ENCODE data around the gene FGF14.

FGF14 gene

DNA sequence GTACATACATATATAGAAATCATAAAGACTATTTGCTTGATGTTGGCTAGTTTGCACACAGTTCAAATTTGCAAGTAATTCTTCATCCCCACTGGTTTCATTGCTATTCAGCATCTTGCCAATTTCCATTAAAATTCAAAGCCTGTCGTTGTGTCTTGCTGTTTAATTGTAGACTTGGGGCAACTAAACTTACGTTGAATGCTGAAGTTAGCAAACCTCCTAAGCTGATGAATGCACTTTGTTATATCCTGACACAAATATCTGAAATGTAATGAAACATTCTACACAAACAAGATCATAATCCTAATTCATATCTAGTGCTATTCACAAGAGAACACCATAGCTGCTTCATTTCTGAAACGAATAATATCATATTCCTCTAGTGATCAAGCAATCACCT lies 568.2 kb downstream of the FGF14 start:
- TF ChIP-seq GATA3 (IDR thresholded peaks at IDR 0.05; ENCODE audit: low read depth, low read length) (no peak), GATA2 (IDR thresholded peaks at IDR 0.05; ENCODE audit: low read depth, low read length) (no peak)

GRCh38 chr13:101830035-101830434 lies 571.8 kb downstream of the FGF14 start:
- no peak for TF ChIP-seq GATA3 (IDR thresholded peaks at IDR 0.05; ENCODE audit: low read depth, low read length)
- TF ChIP-seq GATA2 (IDR thresholded peaks at IDR 0.05; ENCODE audit: low read depth, low read length), result no peak

DNA sequence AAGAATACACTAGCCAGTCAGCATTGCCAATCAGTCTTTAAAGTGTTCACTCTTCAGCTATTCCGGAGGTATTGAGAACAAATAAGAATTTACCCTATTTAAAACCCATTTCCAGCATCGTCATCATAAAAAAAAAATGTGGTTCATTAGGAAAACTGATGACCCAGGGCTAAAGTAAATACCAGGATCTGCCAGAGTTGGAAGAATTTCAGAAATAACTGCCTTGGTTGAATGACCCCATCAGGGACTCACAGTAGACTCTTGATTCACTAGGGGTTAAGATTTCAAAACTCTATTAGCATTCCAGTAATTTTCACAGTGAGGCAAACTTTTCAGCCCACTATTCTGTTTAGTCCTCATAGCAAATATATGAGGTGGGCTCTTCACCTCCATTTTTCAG lies 572.4 kb downstream of the FGF14 start:
- TF ChIP-seq GATA3 (IDR thresholded peaks at IDR 0.05; ENCODE audit: low read depth, low read length) (no peak), GATA2 (IDR thresholded peaks at IDR 0.05; ENCODE audit: low read depth, low read length) (no peak)

DNA sequence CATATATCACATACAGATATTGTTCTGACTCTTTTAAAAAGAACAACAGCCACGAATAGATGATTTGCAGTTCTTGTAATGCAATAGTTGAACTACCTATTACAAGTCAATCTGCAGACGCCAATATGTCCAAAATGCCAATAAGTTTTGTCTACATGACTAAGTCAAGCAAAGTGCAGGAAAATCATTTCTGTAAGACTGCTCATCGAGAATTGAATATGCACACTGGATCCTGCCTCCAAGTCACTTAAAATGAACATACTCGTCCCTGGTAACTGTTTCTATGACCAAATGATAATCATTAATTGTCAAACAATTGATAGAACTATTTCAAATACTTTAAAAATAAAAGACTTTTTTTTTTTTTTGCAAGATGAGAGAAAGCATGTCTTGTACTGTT lies 573.7 kb downstream of the FGF14 start:
- TF ChIP-seq GATA2 (IDR thresholded peaks at IDR 0.05; ENCODE audit: low read depth, low read length), result no peak
- no peak for TF ChIP-seq GATA3 (IDR thresholded peaks at IDR 0.05; ENCODE audit: low read depth, low read length)

DNA sequence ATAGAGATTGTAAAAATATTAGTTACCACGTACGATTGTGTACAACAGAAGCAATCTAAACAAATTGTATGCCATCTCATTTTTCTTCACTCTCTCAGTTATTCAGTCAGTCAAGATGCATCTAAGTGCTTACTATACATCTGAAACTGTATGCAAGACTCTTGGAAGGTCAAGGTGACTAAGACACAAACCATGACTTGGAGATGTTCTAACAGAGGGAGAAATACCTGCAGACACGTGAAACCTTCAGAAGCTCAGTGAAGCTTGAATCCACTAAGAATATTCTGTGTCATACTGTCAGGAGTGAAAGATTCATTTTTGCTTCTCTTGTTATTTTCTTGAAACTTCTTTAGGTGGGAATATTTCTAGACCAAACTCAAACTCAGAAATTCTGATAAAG lies 584.0 kb downstream of the FGF14 start:
- TF ChIP-seq GATA3 (IDR thresholded peaks at IDR 0.05; ENCODE audit: low read depth, low read length), result no peak
- no peak for TF ChIP-seq GATA2 (IDR thresholded peaks at IDR 0.05; ENCODE audit: low read depth, low read length)

GRCh38 chr13:101811881-101812280 lies 590.0 kb downstream of the FGF14 start:
- TF ChIP-seq GATA2 (IDR thresholded peaks at IDR 0.05; ENCODE audit: low read depth, low read length) (no peak), GATA3 (IDR thresholded peaks at IDR 0.05; ENCODE audit: low read depth, low read length) (no peak)

GRCh38 chr13:101811284-101811839 lies 590.5 kb downstream of the FGF14 start:
- TF ChIP-seq GATA3 (IDR thresholded peaks at IDR 0.05; ENCODE audit: low read depth, low read length) (peak; percentile 81), GATA2 (IDR thresholded peaks at IDR 0.05; ENCODE audit: low read depth, low read length) (peak; percentile 68; the same call in 1 of the 2 replicates)

- TF ChIP-seq GATA3 (IDR thresholded peaks at IDR 0.05; ENCODE audit: low read depth, low read length), result no peak
- TF ChIP-seq GATA2 (IDR thresholded peaks at IDR 0.05; ENCODE audit: low read depth, low read length), result no peak
These were observed 602.7 kb downstream of the FGF14 start for GRCh38 chr13:101799196-101799595.

DNA sequence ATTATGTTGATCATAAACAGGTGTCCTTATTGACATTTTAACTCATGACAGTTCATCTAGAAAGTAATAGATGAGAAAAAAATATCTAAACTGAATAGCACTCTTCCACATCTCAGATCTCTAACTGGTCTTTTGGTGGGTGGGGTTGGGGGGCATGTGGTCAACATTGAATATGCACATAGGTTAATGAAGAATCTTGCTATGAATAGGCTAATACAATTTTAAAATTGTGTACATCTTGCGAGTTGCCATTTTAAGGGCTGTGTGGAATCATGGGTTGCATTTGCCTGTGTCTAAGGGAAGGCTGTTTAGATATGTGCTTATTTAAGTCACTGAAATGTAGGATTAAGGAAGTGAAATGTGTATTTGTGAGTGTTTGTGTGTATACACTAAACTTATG lies 603.4 kb downstream of the FGF14 start:
- TF ChIP-seq GATA2 (IDR thresholded peaks at IDR 0.05; ENCODE audit: low read depth, low read length) (no peak), GATA3 (IDR thresholded peaks at IDR 0.05; ENCODE audit: low read depth, low read length) (no peak)

DNA sequence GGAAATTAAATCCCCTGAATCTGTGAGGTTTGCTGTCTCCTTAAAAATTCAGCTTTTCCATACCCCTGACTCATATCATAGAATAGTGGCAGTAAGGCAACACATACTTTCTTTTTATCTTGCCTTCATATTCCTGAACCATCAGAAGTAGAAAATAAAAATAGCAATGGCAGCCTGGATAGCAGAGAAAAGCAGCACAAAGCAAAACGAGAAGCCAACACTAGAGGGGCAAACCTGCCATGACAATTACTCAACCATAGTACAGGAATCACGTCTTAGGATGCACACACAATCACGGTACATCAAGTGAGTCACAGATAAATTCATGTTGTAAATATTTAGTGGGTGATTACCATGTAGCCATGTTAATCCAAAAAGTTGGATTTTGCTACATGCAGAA lies 606.4 kb downstream of the FGF14 start:
- TF ChIP-seq GATA3 (IDR thresholded peaks at IDR 0.05; ENCODE audit: low read depth, low read length), result no peak
- no peak for TF ChIP-seq GATA2 (IDR thresholded peaks at IDR 0.05; ENCODE audit: low read depth, low read length)

DNA sequence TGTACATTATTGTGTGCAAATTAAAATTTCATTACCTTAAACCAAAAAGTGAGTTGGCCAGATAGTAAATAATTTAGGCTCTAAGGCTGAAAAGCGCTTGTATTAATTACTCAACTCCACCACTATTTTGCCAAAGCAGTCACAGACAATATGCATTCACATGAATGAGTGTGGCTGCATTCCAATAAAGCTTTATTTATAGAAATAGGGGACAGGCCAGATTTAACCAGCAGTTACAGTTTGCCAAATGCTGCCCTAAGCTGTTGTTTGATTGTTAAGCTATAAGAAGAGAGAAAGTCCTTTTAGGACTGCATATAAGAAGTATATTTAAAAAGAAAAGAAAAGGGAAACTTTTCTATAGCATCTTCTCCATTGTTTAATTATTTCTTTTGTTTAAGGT lies 606.8 kb downstream of the FGF14 start:
- TF ChIP-seq GATA2 (IDR thresholded peaks at IDR 0.05; ENCODE audit: low read depth, low read length), result no peak
- TF ChIP-seq GATA3 (IDR thresholded peaks at IDR 0.05; ENCODE audit: low read depth, low read length), result no peak

- TF ChIP-seq GATA2 (IDR thresholded peaks at IDR 0.05; ENCODE audit: low read depth, low read length), result no peak
- TF ChIP-seq GATA3 (IDR thresholded peaks at IDR 0.05; ENCODE audit: low read depth, low read length), result no peak
These were observed 609.7 kb downstream of the FGF14 start for GRCh38 chr13:101792189-101792588.

DNA sequence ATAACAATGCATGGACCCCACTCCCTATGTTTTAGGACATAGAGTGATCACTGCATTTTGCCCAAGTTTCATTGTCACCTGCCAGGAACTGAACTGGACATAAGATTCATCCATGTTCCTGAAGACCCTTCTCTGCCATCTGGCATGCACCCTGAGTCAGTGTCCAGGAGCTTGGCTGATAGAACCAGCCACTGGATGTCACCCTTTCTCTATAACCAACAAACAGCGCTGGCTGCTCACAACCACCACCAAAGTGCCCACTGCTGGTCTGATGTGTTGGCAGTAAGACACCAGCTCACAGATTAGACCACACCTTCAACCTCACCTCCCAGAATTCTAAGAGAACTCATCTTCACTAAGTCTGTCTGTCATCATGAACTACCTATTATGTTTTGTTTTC lies 616.0 kb downstream of the FGF14 start:
- TF ChIP-seq GATA3 (IDR thresholded peaks at IDR 0.05; ENCODE audit: low read depth, low read length) (no peak), GATA2 (IDR thresholded peaks at IDR 0.05; ENCODE audit: low read depth, low read length) (no peak)

DNA sequence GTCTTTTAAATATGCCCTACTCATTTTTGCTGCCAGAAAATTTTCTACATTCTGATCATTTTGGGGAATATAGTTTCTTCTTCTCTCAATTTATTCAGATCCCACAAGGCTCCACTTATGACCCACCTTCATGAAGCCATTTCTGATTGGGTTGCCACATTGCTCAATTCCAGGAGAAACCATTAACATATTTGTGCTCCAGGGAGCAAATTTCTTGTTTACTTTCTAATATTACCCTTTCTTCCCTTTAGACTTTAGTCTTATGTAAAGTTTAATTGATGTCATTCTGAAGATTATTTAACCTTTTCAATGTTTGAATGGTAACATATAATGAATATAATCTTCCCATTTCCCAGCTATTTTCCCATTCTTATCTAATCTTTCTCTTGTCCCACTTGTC lies 617.5 kb downstream of the FGF14 start:
- TF ChIP-seq GATA2 (IDR thresholded peaks at IDR 0.05; ENCODE audit: low read depth, low read length), result no peak
- no peak for TF ChIP-seq GATA3 (IDR thresholded peaks at IDR 0.05; ENCODE audit: low read depth, low read length)

- TF ChIP-seq GATA2 (IDR thresholded peaks at IDR 0.05; ENCODE audit: low read depth, low read length) (no peak), GATA3 (IDR thresholded peaks at IDR 0.05; ENCODE audit: low read depth, low read length) (no peak)
These were observed 618.3 kb downstream of the FGF14 start for GRCh38 chr13:101783554-101783953.

DNA sequence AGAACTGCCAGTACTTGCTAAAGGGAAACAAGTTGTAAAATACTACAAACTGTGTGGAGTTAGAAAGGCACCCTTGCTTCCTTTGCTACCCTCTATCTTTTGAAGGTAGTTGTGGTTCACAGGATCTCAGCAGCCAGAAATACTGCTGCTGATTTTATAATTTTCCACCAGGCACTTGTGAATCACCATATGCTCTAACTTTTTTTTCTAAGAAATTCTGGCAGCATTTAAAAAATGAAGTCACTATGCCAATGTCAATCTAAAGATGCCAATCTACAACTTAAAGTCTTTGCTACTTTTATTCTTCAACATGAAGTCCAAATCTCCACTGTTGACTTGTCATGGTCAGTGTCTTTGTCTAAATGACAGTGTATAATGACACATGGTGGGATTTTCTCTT lies 621.6 kb downstream of the FGF14 start:
- TF ChIP-seq GATA2 (IDR thresholded peaks at IDR 0.05; ENCODE audit: low read depth, low read length) (no peak), GATA3 (IDR thresholded peaks at IDR 0.05; ENCODE audit: low read depth, low read length) (no peak)
